HL-60 (cell line): ENCODE results near the gene ARHGAP11B.
A peak's percentile ranks its signal among the peaks of the same experiment; 100 is the strongest.
"Not testable (repeated sequence)": the region's sequence is repeated elsewhere in the genome, so short reads cannot be mapped to it uniquely, and the experiment has no call there.

Source experiments
- DNase-seq, 2 experiments: peaks; one replicate each; pipeline ENCODE4 v3.0.0-alpha.2; 2010 to 2020; ENCODE audit warnings: low read depth in 1 of 2, low spot score in 1 of 2
- H3K27ac ChIP-seq: fragments of 250-450 bp; sonication (Bioruptor Pico); replicated peaks from 2 replicates; pipeline ENCODE4 v1.5.1; 2020; ENCODE audit warnings: mild to moderate bottlenecking, moderate library complexity
- H3K27me3 ChIP-seq: fragments of 250-450 bp; sonication (Bioruptor Pico); 2 replicates; pipeline ENCODE4 v1.5.1; 2021; ENCODE audit warnings: mild to moderate bottlenecking, moderate library complexity; ENCODE audit not compliant: insufficient read depth, poor library complexity, severe bottlenecking
- H3K4me3 ChIP-seq: replicated peaks from 2 replicates; pipeline ENCODE4 v1.5.1; 2011; ENCODE audit warnings: mild to moderate bottlenecking, control low read depth, low read length; ENCODE audit not compliant: insufficient read depth
- CTCF ChIP-seq: IDR thresholded peaks from one replicate; pipeline ENCODE4 v1.5.1; 2011; ENCODE audit warnings: low read length, control low read depth, inconsistent platforms; ENCODE audit not compliant: insufficient read depth
- GABPA ChIP-seq: IDR thresholded peaks from 2 replicates; pipeline ENCODE4 v1.6.1; 2012; ENCODE audit warnings: low read depth
- POLR2AphosphoS5 ChIP-seq: IDR thresholded peaks from 2 replicates; pipeline ENCODE4 v1.6.1; 2012; ENCODE audit warnings: low read depth
- REST ChIP-seq: IDR thresholded peaks from 2 replicates; pipeline ENCODE4 v1.6.1; 2012; ENCODE audit warnings: low read depth; ENCODE audit not compliant: insufficient replicate concordance
- SPI1 ChIP-seq: IDR thresholded peaks from 2 replicates; pipeline ENCODE4 v1.6.1; 2012; ENCODE audit warnings: low read depth, mild to moderate bottlenecking, borderline replicate concordance
- long read RNA-seq: library from polyadenylated mRNA; unstranded; transcript quantifications from one replicate; pipeline ENCODE4 v2.0.0, GENCODE V29; 2020

Gene ARHGAP11B
- long read RNA-seq, partial matches to known transcripts: 51 of 57 reads
- long read RNA-seq, other reads (novel, unspliced or antisense): 4 of 57 reads

- TF ChIP-seq SPI1 (0 out of 2 replicates have a peak, but pooled peaks have one; percentile 2), GABPA (0 out of 2 replicates have a peak, but pooled peaks have one; percentile 23)
- H3K27me3 ChIP-seq: not testable (repeated sequence)
- H3K4me3 ChIP-seq: peak within 1 kb of the TSS; percentile 58
- peak; percentile 97 to 98 for DNase-seq
- H3K27ac ChIP-seq: peak within 1 kb of the TSS; percentile 94
Measured at GRCh38 chr15:30625436-30626193, at the start of gene ARHGAP11B. Gene ARHGAP11B, plus strand, starts transcription at chr15:30626128.

- not testable (repeated sequence) for H3K27ac ChIP-seq, DNase-seq, H3K27me3 ChIP-seq, H3K4me3 ChIP-seq
Measured at GRCh38 chr15:30579394-30579970, 46.4 kb upstream of the ARHGAP11B start.

- not testable (repeated sequence) for DNase-seq, H3K4me3 ChIP-seq, H3K27ac ChIP-seq, H3K27me3 ChIP-seq
Measured at GRCh38 chr15:30580716-30581115, 45.2 kb upstream of the ARHGAP11B start.

GRCh38 chr15:30598953-30599352, 27.0 kb upstream of the ARHGAP11B start:
- H3K27me3 ChIP-seq, H3K4me3 ChIP-seq, DNase-seq, H3K27ac ChIP-seq: not testable (repeated sequence)

GRCh38 chr15:30603796-30604195, 22.1 kb upstream of the ARHGAP11B start, which contains the start of gene GOLGA8H:
Gene GOLGA8H, plus strand, starts transcription at chr15:30604028. Its CDS starts 98 bp downstream, at chr15:30604126.
- not testable (repeated sequence) for H3K27me3 ChIP-seq

GRCh38 chr15:30612271-30612670, 13.7 kb upstream of the ARHGAP11B start:
- not testable (repeated sequence) for H3K27ac ChIP-seq, DNase-seq, H3K27me3 ChIP-seq, H3K4me3 ChIP-seq

More at GRCh38 chr15:30603796-30604195, 22.1 kb upstream of the ARHGAP11B start, which contains the start of gene GOLGA8H:
- H3K27ac ChIP-seq, DNase-seq, H3K4me3 ChIP-seq: not testable (repeated sequence)

- not testable (repeated sequence) for H3K4me3 ChIP-seq, H3K27ac ChIP-seq, H3K27me3 ChIP-seq, DNase-seq
Measured at GRCh38 chr15:30621342-30621741, 4.6 kb upstream of the ARHGAP11B start.

GRCh38 chr15:30626194-30626565, 252 bp downstream of the ARHGAP11B start:
- peak; percentile 11 to 12 for DNase-seq
- Histone ChIP-seq H3K4me3 (peak overlapping the region; percentile 58), H3K27ac (peak overlapping the region; percentile 94)
- H3K27me3 ChIP-seq: not testable (repeated sequence)

GRCh38 chr15:30626632-30627031, 704 bp downstream of the ARHGAP11B start:
- H3K27me3 ChIP-seq, DNase-seq: not testable (repeated sequence)
- Histone ChIP-seq H3K4me3 (peak overlapping the region; percentile 58), H3K27ac (peak overlapping the region; percentile 94)

GRCh38 chr15:30650012-30650929, 24.3 kb downstream of the ARHGAP11B start:
- peak; percentile 43 to 76 for DNase-seq

More at GRCh38 chr15:30650012-30650929, 24.3 kb downstream of the ARHGAP11B start:
- no peak; the same call in 1 of the 2 replicates for TF ChIP-seq SPI1
- TF ChIP-seq POLR2AphosphoS5: no peak
- no peak for TF ChIP-seq REST
- no peak for TF ChIP-seq GABPA
- TF ChIP-seq CTCF: no peak
- no peaks in the 10 kb centered on the region for H3K27me3 ChIP-seq
- H3K27ac ChIP-seq: peak overlapping the region; percentile 50
- H3K4me3 ChIP-seq: no peak overlapping the region
